Heart right ventricle (tissue), 16 donors: ENCODE measurements around the gene SLC25A20. TPM values are rescaled to one million over a fixed set of nuclear protein-coding genes. Genes with fewer than 3 reads are reported as not detected.

ENCODE experiments used
- ATAC-seq, 8 donors: fragments of 200-7000 bp; cut with Tn5 transposase; one replicate each; pipeline ENCODE4 v1.9.1; 2020; ENCODE audit warnings: mild to moderate bottlenecking in 8 of 8, moderate library complexity in 8 of 8, moderate number of reproducible peaks in 1 of 8
- DNase-seq, 2 donors: peaks; one replicate each; pipeline ENCODE4 v3.0.0-alpha.2; 2020
- H3K27ac ChIP-seq, 10 donors: fragments of 200-600 bp; sonication (generic) in 2 of 10; one replicate each; pipeline versions ENCODE4 v1.5.0 to v1.8.0; 2020 to 2022; ENCODE audit warnings: mild to moderate bottlenecking in 3 of 10
- H3K27me3 ChIP-seq, 7 donors: fragments of 200-600 bp; one replicate each; pipeline ENCODE4 v1.8.0; 2021 to 2022; ENCODE audit warnings: mild to moderate bottlenecking in 2 of 7
- H3K36me3 ChIP-seq, 9 donors: fragments of 200-600 bp; sonication (generic) in 1 of 9; one replicate each; pipeline versions ENCODE4 v1.5.0 to v1.8.0; 2020 to 2022; ENCODE audit warnings: mild to moderate bottlenecking in 2 of 9
- H3K4me1 ChIP-seq, 9 donors: fragments of 200-600 bp; sonication (generic) in 1 of 9; one replicate each; pipeline versions ENCODE4 v1.5.0 to v1.8.0; 2020 to 2022; ENCODE audit warnings: mild to moderate bottlenecking in 4 of 9
- H3K4me3 ChIP-seq, 10 donors: fragments of 200-600 bp; sonication (generic) in 2 of 10; one replicate each; pipeline versions ENCODE4 v1.5.0 to v1.8.0; 2020 to 2022; ENCODE audit warnings: mild to moderate bottlenecking in 7 of 10, moderate library complexity in 2 of 10
- H3K9me3 ChIP-seq, 11 donors: fragments of 200-600 bp in 10 of 11; sonication (generic) in 2 of 11; one replicate each; pipeline versions ENCODE4 v1.5.0 to v1.8.0; 2013 to 2022; ENCODE audit warnings: mild to moderate bottlenecking in 2 of 11, control low read depth in 1 of 11, moderate library complexity in 1 of 11
- CTCF ChIP-seq, 9 donors: fragments of 200-600 bp; sonication (generic) in 2 of 9; IDR thresholded peaks; one replicate each; pipeline versions ENCODE4 v1.5.0 to v1.8.0; 2021 to 2022; ENCODE audit warnings: antibody characterized with exemption in 9 of 9, mild to moderate bottlenecking in 5 of 9, moderate library complexity in 1 of 9
- WGBS, 2 donors: extraction: QIAGEN DNeasy Blood & Tissue Kit; methylation state at CpG; one replicate each; pipeline ENCODE4 v1.1.7; 2013; ENCODE audit warnings: inconsistent platforms in 1 of 2; 5-methylcytosine and 5-hydroxymethylcytosine counted together
- intact Hi-C, 10 donors: fragments of 100-400 bp; cut with DNase I; formaldehyde crosslinking; loops; one replicate each; pipeline versions ENCODE4 v1.11.1 to v1.14.2; 2022
- long read RNA-seq, 3 donors: library from polyadenylated mRNA; unstranded; transcript quantifications; one replicate each; pipeline ENCODE4 v2.0.0, GENCODE V29; 2020 to 2021
- polyA plus RNA-seq, 2 donors: library from polyadenylated mRNA; stranded (reverse); fragments of 200-250 nt; gene quantifications; one replicate each; pipeline ENCODE4 v1.2.3, GENCODE V29; 2013
- total RNA-seq, 10 donors: library from RNA; stranded (reverse); fragmentation: NEBNext Ultra II Directional in 3 of 10; extraction: Animal tissue kit (Norgen Biotek cat#: 25700) in 3 of 10; gene quantifications; one replicate each; pipeline versions ENCODE4 v1.2.1 to v1.2.4, GENCODE V29; 2021 to 2023
- donor health status: Arrhythmogenic right ventricular cardiomyopathy.
- donor health status: ischemic (EF 13 %, LVEDD 7.1; RV severe dilation, severe dysfunction).
- donor health status: healthy with polysubstance abuse.
- donor health status: DM: no; HTN: yes; CAD: no.
- donor health status: DM: no; HTN: no; CAD: no.
- donor health status: ischemic (EF 25% LVEDD 6.9; RV normal size, moderate dysfunction).
- donor health status: ischemic (EF 25% LVEDD 5.7; RV mildly dilated, moderate dysfunction).
- donor health status: healthy.
- donor health status: DM: yes; HTN: yes; CAD: no.
- donor health status: Ischemic cardiomyopathy.
- donor health status: ischemic (EF 35%, LVEDD 5.7; RV mildly dilated, moderate dysfunction).
- donor health status: nonischemic (EF 11% LVEDD 7.7; RV severe dilation, severe dysfunction).
- donor health status: DM: yes; HTN: yes; CAD: no.
- donor health status: PGD.
- donor health status: ischemic (EF 29% LVEDD 5.4; RV normal size, mild dysfunction).
- donor health status: nonischemic (EF 23%, LVEDD 6.1; RV moderate dilation, normal function).

Gene SLC25A20
- total RNA-seq (100 to 1,000 TPM in 1 of 10 donors, 10 to 100 TPM in 9; 42.5 to 129 (median 82.6) TPM), polyA plus RNA-seq (10 to 100 TPM; 36.7 to 45.7 TPM)
- long read RNA-seq, donor 1, transcript SLC25A20-201 (9 exons, 1,879 nt) = major isoform, 157 of 175 reads
- long read RNA-seq, donor 1, partial matches to known transcripts = 8 of 175 reads
- long read RNA-seq, donor 1, other reads (novel, unspliced or antisense) = 9 of 175 reads
- long read RNA-seq, donor 2, transcript SLC25A20-201 (9 exons, 1,879 nt) = major isoform, 206 of 221 reads
- long read RNA-seq, donor 2, partial matches to known transcripts = 3 of 221 reads
- long read RNA-seq, donor 2, other reads (novel, unspliced or antisense) = 11 of 221 reads
- long read RNA-seq, donor 3, transcript SLC25A20-201 (9 exons, 1,879 nt) = major isoform, 644 of 700 reads
- long read RNA-seq, donor 3, partial matches to known transcripts = 11 of 700 reads
- long read RNA-seq, donor 3, other reads (novel, unspliced or antisense) = 44 of 700 reads

GRCh38 chr3:48898383-48899234 is at the start of gene SLC25A20:
Gene SLC25A20, minus strand, starts transcription at chr3:48898882. Its CDS starts 88 bp downstream, at chr3:48898794.
- intact Hi-C loops = loop anchor here in 3 of 10 donors (1.0 to 5.0 kb wide), 3 partner anchors 20 to 161 kb away; partner anchors contain the start of gene ARIH2 (in 3 of the 3)

GRCh38 chr3:48945891-48946549 is 47.3 kb upstream of the SLC25A20 start:
- ATAC-seq (peak in 1 of 8 donors; percentile 19), DNase-seq (no peak)
- H3K4me1 ChIP-seq = peaks cover 0 to 58% (median 31%) of the 10 kb centered on the region in 9 donors
- intact Hi-C loops = no loop called here
- peak overlapping the region in 9 of 10 donors; percentile 5 to 70 (median 36) for H3K27ac ChIP-seq
- H3K36me3 ChIP-seq = peaks cover 0 to 47% (median 0%) of the 10 kb centered on the region in 9 donors
- no peaks in the 10 kb centered on the region for H3K9me3 ChIP-seq
- no peaks in the 10 kb centered on the region for H3K27me3 ChIP-seq
- no peak for TF ChIP-seq CTCF (IDR thresholded peaks at IDR 0.05)
- no peak overlapping the region for H3K4me3 ChIP-seq
- 73% methylated on average over 4 of the region's 4 CpGs for WGBS, 2 donors

More at GRCh38 chr3:48898383-48899234, at the start of gene SLC25A20:
- peak in 3 of 9 donors; percentile 16 to 27 (median 22) for TF ChIP-seq CTCF (IDR thresholded peaks at IDR 0.05)
- Histone ChIP-seq H3K36me3 (no peaks in the 10 kb centered on the region), H3K27me3 (no peaks in the 10 kb centered on the region), H3K27ac (peak within 1 kb of the TSS; percentile 19 to 95 (median 90)), H3K4me1 (peaks cover 5 to 24% (median 19%) of the 10 kb centered on the region in 9 donors), H3K4me3 (peak within 1 kb of the TSS; percentile 43 to 96 (median 82)), H3K9me3 (no peaks in the 10 kb centered on the region)
- DNase-seq = peak; percentile 91 to 95
- ATAC-seq = peak; percentile 97 to 99 (median 98)
- 2 to 3% methylated on average over 54 of the region's 54 CpGs for WGBS, 2 donors

GRCh38 chr3:48945432-48945831 is 46.8 kb upstream of the SLC25A20 start:
- DNase-seq = no peak
- peaks cover 0 to 57% (median 31%) of the 10 kb centered on the region in 9 donors for H3K4me1 ChIP-seq
- intact Hi-C loops = no loop called here
- WGBS, 2 donors = 75 to 85% methylated on average over 2 of the region's 2 CpGs
- no peak for TF ChIP-seq CTCF (IDR thresholded peaks at IDR 0.05)
- peaks cover 0 to 47% (median 0%) of the 10 kb centered on the region in 9 donors for H3K36me3 ChIP-seq
- no peaks in the 10 kb centered on the region for H3K27me3 ChIP-seq
- H3K4me3 ChIP-seq = no peak overlapping the region
- H3K9me3 ChIP-seq = no peaks in the 10 kb centered on the region
- ATAC-seq = no peak
- peak overlapping the region in 9 of 10 donors; percentile 1 to 70 (median 36) for H3K27ac ChIP-seq
